Astrocyte (in vitro differentiated cells and primary cell): ENCODE data around the gene C17orf113. TPM values are rescaled to one million over a fixed set of nuclear protein-coding genes. Genes with fewer than 3 reads are reported as not detected.

Experiments
- DNase-seq: peaks from one replicate; pipeline ENCODE4 v3.0.0-alpha.2; 2010; ENCODE audit warnings: low read depth
- FAIRE-seq: peaks from 2 replicates; lab custom pipeline; 2011; peaks lifted over from hg19 to GRCh38; lab: Jason Lieb, UNC
- H2AFZ ChIP-seq: 2 replicates; pipeline ENCODE4 v1.6.0; 2012; ENCODE audit warnings: low read depth, low read length, inconsistent platforms
- H3K27ac ChIP-seq: 2 replicates; pipeline ENCODE4 v1.5.1; 2011; ENCODE audit warnings: low read depth, low read length, inconsistent platforms
- H3K27me3 ChIP-seq: 2 replicates; pipeline ENCODE4 v1.6.0; 2011; ENCODE audit warnings: low read length, inconsistent platforms; ENCODE audit not compliant: insufficient read depth
- H3K36me3 ChIP-seq: 2 replicates; pipeline ENCODE4 v1.5.1; 2011; ENCODE audit warnings: low read length, inconsistent platforms; ENCODE audit not compliant: insufficient read depth
- H3K4me1 ChIP-seq: 2 replicates; pipeline ENCODE4 v1.5.1; 2011; ENCODE audit warnings: low read length, inconsistent platforms; ENCODE audit not compliant: insufficient read depth
- H3K4me2 ChIP-seq: 2 replicates; pipeline ENCODE4 v1.6.0; 2012; ENCODE audit warnings: low read length, inconsistent platforms
- H3K4me3 ChIP-seq: 2 replicates; pipeline ENCODE4 v1.5.1; 2011; ENCODE audit warnings: low read depth, mild to moderate bottlenecking, low read length, inconsistent platforms; ENCODE audit not compliant: insufficient read depth
- H3K79me2 ChIP-seq: 2 replicates; pipeline ENCODE4 v1.6.0; 2012; ENCODE audit warnings: mild to moderate bottlenecking, low read length, inconsistent platforms; ENCODE audit not compliant: insufficient read depth
- H3K9ac ChIP-seq: 2 replicates; pipeline ENCODE4 v1.6.0; 2012; ENCODE audit warnings: mild to moderate bottlenecking, low read length, inconsistent platforms
- H3K9me3 ChIP-seq: 2 replicates; pipeline ENCODE4 v1.5.1; 2012; ENCODE audit warnings: low read depth, mild to moderate bottlenecking, low read length, inconsistent platforms; ENCODE audit not compliant: insufficient read depth
- H4K20me1 ChIP-seq: 2 replicates; pipeline ENCODE4 v1.6.0; 2012; ENCODE audit warnings: low read length, inconsistent platforms; ENCODE audit not compliant: insufficient read depth
- H3K27ac Mint-ChIP-seq: one replicate; pipeline ENCODE4 v1.8.0; 2021; ENCODE audit warnings: mild to moderate bottlenecking, mixed read lengths; ENCODE audit not compliant: unreplicated experiment
- H3K27me3 Mint-ChIP-seq: one replicate; pipeline ENCODE4 v1.8.0; 2021; ENCODE audit warnings: low read depth, mixed read lengths; ENCODE audit not compliant: unreplicated experiment
- H3K36me3 Mint-ChIP-seq: one replicate; pipeline ENCODE4 v1.8.0; 2021; ENCODE audit warnings: low read depth, mixed read lengths; ENCODE audit not compliant: unreplicated experiment
- H3K4me1 Mint-ChIP-seq: one replicate; pipeline ENCODE4 v1.8.0; 2021; ENCODE audit warnings: low read depth, mixed read lengths; ENCODE audit not compliant: unreplicated experiment
- H3K4me3 Mint-ChIP-seq: one replicate; pipeline ENCODE4 v1.8.0; 2021; ENCODE audit warnings: mild to moderate bottlenecking, moderate library complexity, mixed read lengths; ENCODE audit not compliant: unreplicated experiment
- H3K9me3 Mint-ChIP-seq: one replicate; pipeline ENCODE4 v1.8.0; 2021; ENCODE audit warnings: mild to moderate bottlenecking, mixed read lengths; ENCODE audit not compliant: unreplicated experiment
- EZH2 ChIP-seq: IDR thresholded peaks from 2 replicates; pipeline ENCODE4 v1.6.1; 2012; ENCODE audit warnings: mild to moderate bottlenecking, low read length, inconsistent platforms; ENCODE audit not compliant: insufficient read depth
- total RNA-seq: library from RNA; stranded (reverse); gene quantifications from 2 replicates; pipeline ENCODE4 v1.2.1, GENCODE V29; 2021
- TF ChIP-seq, protein P1 (sequence below): IDR thresholded peaks from 2 replicates; pipeline ENCODE4 v1.5.1; 2011; ENCODE audit warnings: low read depth, mild to moderate bottlenecking, inconsistent platforms, low read length, moderate library complexity; ENCODE audit not compliant: insufficient read depth

C17orf113 gene
- total RNA-seq, 1 donor from 2014 or later = 0.23 TPM

DNA sequence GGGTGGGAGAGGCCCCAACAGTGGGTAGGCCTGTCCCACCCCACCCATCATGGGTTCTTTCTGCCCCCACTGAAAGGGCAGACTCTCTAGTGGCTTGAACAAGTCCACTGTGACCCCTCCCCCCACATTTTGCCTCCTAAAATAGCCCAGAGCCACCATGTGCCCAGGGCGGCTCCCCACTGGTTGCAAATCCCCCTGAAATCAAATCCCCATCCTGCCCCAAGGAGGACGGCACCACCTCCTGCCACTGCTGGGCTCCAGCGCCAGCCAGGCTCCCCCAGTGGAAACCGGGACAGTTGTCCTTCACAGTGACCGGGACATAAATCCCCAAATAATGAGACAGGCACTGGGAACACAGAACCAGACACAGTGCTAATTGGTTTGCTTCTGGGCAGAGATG lies 27.4 kb upstream of the C17orf113 start:
- DNase-seq (no peak), FAIRE-seq (no peak)
- Mint-ChIP-seq H3K9me3 (no peaks in the 10 kb centered on the region), H3K36me3 (no peaks in the 10 kb centered on the region), H3K4me1 (no peaks in the 10 kb centered on the region), H3K27ac (no peak overlapping the region), H3K4me3 (no peak overlapping the region), H3K27me3 (peaks cover 41% of the 10 kb centered on the region)
- H3K9ac ChIP-seq = no peak overlapping the region
- H3K4me3 ChIP-seq = no peak overlapping the region
- H4K20me1 ChIP-seq = no peaks in the 10 kb centered on the region
- no peak overlapping the region for H3K27ac ChIP-seq
- TF ChIP-seq, protein P1, sequence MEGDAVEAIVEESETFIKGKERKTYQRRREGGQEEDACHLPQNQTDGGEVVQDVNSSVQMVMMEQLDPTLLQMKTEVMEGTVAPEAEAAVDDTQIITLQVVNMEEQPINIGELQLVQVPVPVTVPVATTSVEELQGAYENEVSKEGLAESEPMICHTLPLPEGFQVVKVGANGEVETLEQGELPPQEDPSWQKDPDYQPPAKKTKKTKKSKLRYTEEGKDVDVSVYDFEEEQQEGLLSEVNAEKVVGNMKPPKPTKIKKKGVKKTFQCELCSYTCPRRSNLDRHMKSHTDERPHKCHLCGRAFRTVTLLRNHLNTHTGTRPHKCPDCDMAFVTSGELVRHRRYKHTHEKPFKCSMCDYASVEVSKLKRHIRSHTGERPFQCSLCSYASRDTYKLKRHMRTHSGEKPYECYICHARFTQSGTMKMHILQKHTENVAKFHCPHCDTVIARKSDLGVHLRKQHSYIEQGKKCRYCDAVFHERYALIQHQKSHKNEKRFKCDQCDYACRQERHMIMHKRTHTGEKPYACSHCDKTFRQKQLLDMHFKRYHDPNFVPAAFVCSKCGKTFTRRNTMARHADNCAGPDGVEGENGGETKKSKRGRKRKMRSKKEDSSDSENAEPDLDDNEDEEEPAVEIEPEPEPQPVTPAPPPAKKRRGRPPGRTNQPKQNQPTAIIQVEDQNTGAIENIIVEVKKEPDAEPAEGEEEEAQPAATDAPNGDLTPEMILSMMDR = no peak
- no peak for TF ChIP-seq EZH2
- peaks cover 6% of the 10 kb centered on the region for H3K27me3 ChIP-seq
- H3K79me2 ChIP-seq = no peaks in the 10 kb centered on the region
- no peak overlapping the region for H2AFZ ChIP-seq
- H3K36me3 ChIP-seq = no peaks in the 10 kb centered on the region
- H3K9me3 ChIP-seq = no peaks in the 10 kb centered on the region
- H3K4me2 ChIP-seq = no peak overlapping the region
- no peaks in the 10 kb centered on the region for H3K4me1 ChIP-seq

DNA sequence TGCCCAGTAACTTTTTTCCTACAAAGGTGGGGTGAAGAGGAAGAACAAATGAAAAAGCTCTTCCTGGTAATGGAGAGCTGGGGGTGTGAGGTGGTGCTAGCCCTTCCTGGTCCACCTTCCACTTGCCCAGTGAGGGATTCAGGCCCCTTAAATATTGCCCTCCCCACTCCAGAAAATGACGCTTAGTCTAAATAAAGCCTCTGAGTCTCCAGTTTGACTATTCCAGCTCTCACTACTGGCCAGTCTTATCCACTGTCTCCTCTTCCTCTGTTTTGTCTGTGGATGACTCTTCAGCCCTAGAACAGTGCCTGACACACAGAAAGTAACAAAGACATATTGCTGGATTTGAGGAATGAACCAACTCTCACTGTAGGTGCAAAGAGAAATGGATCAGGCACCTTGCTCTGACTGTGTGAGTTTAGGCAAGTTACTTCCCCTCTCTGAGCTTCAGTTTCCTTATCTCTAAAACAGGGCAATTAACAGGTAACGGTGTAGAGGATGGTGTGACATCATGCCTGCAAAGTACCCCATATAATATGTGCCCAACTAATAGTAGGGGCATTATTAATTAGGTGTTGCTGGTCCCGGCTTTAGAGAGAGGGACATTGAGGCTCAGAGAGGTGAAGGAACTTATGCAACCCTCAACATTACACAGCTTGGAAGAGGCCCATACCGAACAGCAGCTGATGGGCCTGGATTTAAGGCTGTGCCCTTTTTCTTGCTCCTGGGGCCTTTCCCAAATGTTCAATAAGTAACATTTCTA lies 26.6 kb upstream of the C17orf113 start:
- H2AFZ ChIP-seq = no peak overlapping the region
- peaks cover 41% of the 10 kb centered on the region for H3K27me3 Mint-ChIP-seq
- H3K4me1 Mint-ChIP-seq = no peaks in the 10 kb centered on the region
- H3K27ac ChIP-seq = no peak overlapping the region
- no peak for TF ChIP-seq EZH2
- TF ChIP-seq, protein P1 = no peak
- no peak overlapping the region for H3K27ac Mint-ChIP-seq
- no peak overlapping the region for H3K9ac ChIP-seq
- no peaks in the 10 kb centered on the region for H3K79me2 ChIP-seq
- no peaks in the 10 kb centered on the region for H4K20me1 ChIP-seq
- H3K4me3 Mint-ChIP-seq = no peak overlapping the region
- no peak overlapping the region for H3K4me3 ChIP-seq
- FAIRE-seq (no peak), DNase-seq (no peak)
- no peaks in the 10 kb centered on the region for H3K9me3 ChIP-seq
- H3K4me1 ChIP-seq = no peaks in the 10 kb centered on the region
- no peaks in the 10 kb centered on the region for H3K9me3 Mint-ChIP-seq
- H3K27me3 ChIP-seq = peaks cover 9% of the 10 kb centered on the region
- no peaks in the 10 kb centered on the region for H3K36me3 ChIP-seq
- H3K36me3 Mint-ChIP-seq = no peaks in the 10 kb centered on the region
- no peak overlapping the region for H3K4me2 ChIP-seq

DNA sequence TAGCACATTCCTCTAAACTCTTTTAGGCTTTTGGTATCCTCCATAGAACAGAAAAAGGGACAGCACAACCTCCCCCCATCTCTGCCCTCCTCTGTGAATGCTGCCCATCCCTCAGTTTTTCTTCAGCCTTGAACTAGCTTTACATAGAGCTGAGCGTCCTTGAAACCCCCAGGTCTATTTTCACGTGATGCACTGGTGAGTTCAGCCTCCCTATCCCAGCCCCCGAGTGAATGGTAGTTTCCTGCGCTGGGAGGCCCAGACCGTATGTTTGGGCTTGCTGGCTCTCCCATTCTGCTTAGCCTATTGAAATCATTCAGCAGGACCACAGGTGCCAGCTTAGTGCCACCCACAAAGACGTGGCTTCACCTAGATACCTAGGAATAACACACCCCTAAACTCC lies 25.4 kb upstream of the C17orf113 start:
- Histone ChIP-seq H4K20me1 (no peaks in the 10 kb centered on the region), H3K4me2 (no peak overlapping the region), H3K79me2 (no peaks in the 10 kb centered on the region), H2AFZ (no peak overlapping the region), H3K9me3 (no peaks in the 10 kb centered on the region), H3K27ac (no peak overlapping the region), H3K36me3 (no peaks in the 10 kb centered on the region), H3K27me3 (peaks cover 15% of the 10 kb centered on the region), H3K9ac (no peak overlapping the region), H3K4me3 (no peak overlapping the region), H3K4me1 (no peaks in the 10 kb centered on the region)
- Mint-ChIP-seq H3K9me3 (no peaks in the 10 kb centered on the region), H3K36me3 (no peaks in the 10 kb centered on the region), H3K27me3 (peaks cover 49% of the 10 kb centered on the region), H3K4me1 (no peaks in the 10 kb centered on the region), H3K27ac (no peak overlapping the region), H3K4me3 (no peak overlapping the region)
- DNase-seq = no peak
- FAIRE-seq = no peak
- no peak for TF ChIP-seq EZH2
- TF ChIP-seq, protein P1 = no peak
